ENCODE results near the gene FAIM2. TPM values are rescaled to one million over a fixed set of nuclear protein-coding genes. Genes with fewer than 3 reads are reported as not detected.
A peak's percentile ranks its signal among the peaks of the same experiment; 100 is the strongest.

Gene FAIM2
- total and polyA plus RNA-seq, 3 experiments from 2014 or later = 0.39 to 0.72 (median 0.44) TPM

DNA sequence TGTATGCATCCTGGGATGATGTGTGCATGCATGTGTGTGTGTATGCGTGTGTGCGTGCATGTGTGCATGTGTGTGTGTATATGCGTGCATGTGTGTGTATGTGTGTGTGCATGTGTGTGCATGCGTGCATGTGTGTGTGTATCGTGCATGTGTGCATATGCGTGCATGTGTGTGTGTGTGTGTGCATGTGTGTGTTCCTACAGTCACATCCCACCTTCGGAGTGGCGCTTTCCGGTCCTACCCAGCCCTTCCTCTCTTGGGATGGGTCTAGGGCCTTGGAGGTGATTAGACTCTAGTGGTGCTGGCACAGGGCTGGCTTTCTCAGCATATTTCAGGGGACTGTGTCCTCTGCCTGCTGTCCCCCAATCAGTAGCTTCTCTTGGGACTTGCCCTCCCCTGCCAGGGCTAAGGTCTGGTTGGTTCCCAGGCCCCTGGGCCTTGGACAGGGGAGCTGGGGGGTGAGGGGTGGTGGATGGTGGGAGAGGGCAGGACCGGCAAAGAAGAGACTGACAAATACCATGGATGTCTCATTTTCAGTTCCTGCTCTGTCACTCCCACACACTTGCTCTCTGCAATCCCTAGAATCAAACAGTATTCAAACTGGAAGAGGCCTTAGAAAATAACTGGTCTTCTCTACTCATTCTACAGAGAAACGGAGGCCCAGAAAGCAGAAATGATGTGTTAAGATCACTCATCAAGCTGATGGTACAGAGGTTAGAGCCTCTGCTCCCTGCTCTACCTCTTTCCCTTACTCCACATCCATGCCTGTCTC lies 21.9 kb upstream of the FAIM2 start:
- no peak for DNase-seq
- no peak overlapping the region for H3K27ac Mint-ChIP-seq
- H3K27me3 ChIP-seq (ENCODE audit: insufficient read depth, low read length, poor library complexity, severe bottlenecking) = no peaks in the 10 kb centered on the region
- H3K27ac ChIP-seq (ENCODE audit: low read depth, low read length) = no peak overlapping the region
- POLR2A ChIA-PET = no interaction called here
- no peaks in the 10 kb centered on the region for H3K9me3 ChIP-seq (ENCODE audit: low read length)
- H3K4me3 Mint-ChIP-seq = no peak overlapping the region
- H3K9me3 Mint-ChIP-seq = no peaks in the 10 kb centered on the region
- peaks cover 4 to 15% of the 10 kb centered on the region in 2 donors for H3K27me3 Mint-ChIP-seq
- no peaks in the 10 kb centered on the region for H3K4me1 Mint-ChIP-seq
- no peaks in the 10 kb centered on the region for H3K36me3 Mint-ChIP-seq
- no peak overlapping the region for H3K4me3 ChIP-seq (ENCODE audit: low read length)
- CTCF ChIA-PET = interaction anchor here (1.4 kb wide), 1 partner anchor 42 kb away, joined by 3 read pairs; no protein-coding TSS in a partner anchor
- H3K4me1 ChIP-seq (ENCODE audit: insufficient read depth, low read length) = no peaks in the 10 kb centered on the region
- H3K36me3 ChIP-seq (ENCODE audit: insufficient read depth, low read length) = no peaks in the 10 kb centered on the region

- Histone ChIP-seq H3K4me1 (ENCODE audit: insufficient read depth, low read length) (no peaks in the 10 kb centered on the region), H3K9me3 (ENCODE audit: low read length) (no peaks in the 10 kb centered on the region), H3K27me3 (ENCODE audit: insufficient read depth, low read length, poor library complexity, severe bottlenecking) (no peaks in the 10 kb centered on the region), H3K36me3 (ENCODE audit: insufficient read depth, low read length) (no peaks in the 10 kb centered on the region), H3K4me3 (ENCODE audit: low read length) (no peak overlapping the region), H3K27ac (ENCODE audit: low read depth, low read length) (no peak overlapping the region)
- H3K27me3 Mint-ChIP-seq = peaks cover 2 to 14% of the 10 kb centered on the region in 2 donors
- H3K9me3 Mint-ChIP-seq = no peaks in the 10 kb centered on the region
- H3K4me3 Mint-ChIP-seq = no peak overlapping the region
- CTCF ChIA-PET = interaction anchor here (0.8 kb wide), 1 partner anchor 21 kb away, joined by 3 read pairs; no protein-coding TSS in a partner anchor
- POLR2A ChIA-PET = no interaction called here
- H3K27ac Mint-ChIP-seq = no peak overlapping the region
- H3K4me1 Mint-ChIP-seq = no peaks in the 10 kb centered on the region
- DNase-seq = no peak
- H3K36me3 Mint-ChIP-seq = no peaks in the 10 kb centered on the region
Measured at GRCh38 chr12:49924628-49925246, 21.0 kb upstream of the FAIM2 start.

DNA sequence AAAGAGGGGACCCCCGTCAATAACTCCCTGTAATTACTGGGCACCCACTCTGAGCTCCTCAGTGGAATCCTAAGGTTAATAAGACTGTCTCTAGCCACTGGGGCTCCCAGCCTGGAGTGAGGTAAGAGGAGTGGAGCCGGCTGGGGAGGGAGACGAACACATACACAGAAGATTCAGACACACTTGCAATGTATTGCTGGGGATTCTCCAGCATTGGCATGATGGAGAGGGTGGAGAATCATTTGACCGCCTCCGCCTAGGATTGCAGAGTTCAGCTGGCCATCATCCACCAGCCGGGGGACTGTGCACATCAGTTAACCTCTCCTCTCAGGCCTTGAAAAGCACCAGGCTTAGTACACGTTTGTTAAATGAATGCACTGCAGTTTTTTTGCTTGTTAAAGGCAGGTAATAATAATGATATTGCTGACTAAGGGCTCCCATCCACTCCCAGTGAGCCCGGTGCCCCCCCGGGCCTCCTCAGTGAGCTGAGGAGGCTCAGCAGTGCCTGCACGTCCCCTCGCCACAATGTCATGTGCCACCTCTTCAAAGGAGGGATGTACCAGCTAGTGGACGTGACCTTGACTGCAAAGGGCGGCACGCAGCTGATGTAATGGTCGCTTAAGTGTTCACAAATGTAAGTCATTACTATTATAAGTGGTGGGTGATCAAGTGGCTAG lies 20.3 kb upstream of the FAIM2 start:
- no peaks in the 10 kb centered on the region for H3K36me3 Mint-ChIP-seq
- no peak for DNase-seq
- ChIA-PET CTCF (interaction anchor here (0.8 kb wide), 1 partner anchor 22 kb away, joined by 3 read pairs; no protein-coding TSS in a partner anchor), POLR2A (no interaction called here)
- Histone ChIP-seq H3K27ac (ENCODE audit: low read depth, low read length) (no peak overlapping the region), H3K36me3 (ENCODE audit: insufficient read depth, low read length) (no peaks in the 10 kb centered on the region), H3K27me3 (ENCODE audit: insufficient read depth, low read length, poor library complexity, severe bottlenecking) (no peaks in the 10 kb centered on the region), H3K4me3 (ENCODE audit: low read length) (no peak overlapping the region), H3K4me1 (ENCODE audit: insufficient read depth, low read length) (no peaks in the 10 kb centered on the region), H3K9me3 (ENCODE audit: low read length) (no peaks in the 10 kb centered on the region)
- no peak overlapping the region for H3K4me3 Mint-ChIP-seq
- no peaks in the 10 kb centered on the region for H3K4me1 Mint-ChIP-seq
- peaks cover 2 to 9% of the 10 kb centered on the region in 2 donors for H3K27me3 Mint-ChIP-seq
- H3K9me3 Mint-ChIP-seq = no peaks in the 10 kb centered on the region
- peak overlapping the region in 2 of 8 donors; percentile 9 to 29 for H3K27ac Mint-ChIP-seq

DNA sequence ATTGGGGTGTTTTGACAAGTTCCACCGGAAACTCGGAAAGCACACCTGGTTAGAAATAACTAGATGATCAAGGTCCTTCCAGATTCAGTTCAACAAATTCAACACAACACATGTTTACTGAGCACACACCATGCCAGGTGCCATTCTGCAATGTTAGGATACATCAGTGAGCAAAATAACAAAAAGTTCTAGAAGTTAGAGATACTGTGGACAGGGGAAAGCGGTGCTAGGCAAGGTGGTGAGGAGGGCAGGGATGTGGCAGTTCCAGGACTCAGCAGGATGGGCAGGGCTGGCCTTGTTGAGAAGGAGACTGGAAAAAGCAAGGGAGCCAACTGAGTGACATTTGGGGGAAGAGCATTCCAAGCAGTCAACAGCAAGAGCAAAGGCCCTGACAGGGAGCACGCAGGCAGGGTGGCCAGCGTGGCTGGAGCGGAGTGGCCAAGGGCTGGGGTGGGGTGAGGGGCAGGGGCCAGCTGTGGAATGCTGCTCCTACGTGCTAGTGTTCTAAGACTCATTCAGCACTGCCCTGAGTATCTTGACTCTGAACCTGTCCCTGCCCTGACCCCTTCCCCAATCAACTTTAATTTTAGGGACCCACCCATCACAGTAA lies 19.4 kb upstream of the FAIM2 start:
- no peaks in the 10 kb centered on the region for H3K4me1 Mint-ChIP-seq
- Histone ChIP-seq H3K4me1 (ENCODE audit: insufficient read depth, low read length) (no peaks in the 10 kb centered on the region), H3K4me3 (ENCODE audit: low read length) (no peak overlapping the region), H3K36me3 (ENCODE audit: insufficient read depth, low read length) (no peaks in the 10 kb centered on the region), H3K27me3 (ENCODE audit: insufficient read depth, low read length, poor library complexity, severe bottlenecking) (no peaks in the 10 kb centered on the region), H3K27ac (ENCODE audit: low read depth, low read length) (no peak overlapping the region), H3K9me3 (ENCODE audit: low read length) (no peaks in the 10 kb centered on the region)
- H3K27ac Mint-ChIP-seq = no peak overlapping the region
- DNase-seq = no peak
- H3K36me3 Mint-ChIP-seq = no peaks in the 10 kb centered on the region
- no peak overlapping the region for H3K4me3 Mint-ChIP-seq
- peaks cover 2 to 5% of the 10 kb centered on the region in 2 donors for H3K27me3 Mint-ChIP-seq
- H3K9me3 Mint-ChIP-seq = no peaks in the 10 kb centered on the region
- POLR2A ChIA-PET = no interaction called here
- CTCF ChIA-PET = interaction anchor here (0.7 kb wide), 1 partner anchor 22 kb away, joined by 3 read pairs; no protein-coding TSS in a partner anchor

DNA sequence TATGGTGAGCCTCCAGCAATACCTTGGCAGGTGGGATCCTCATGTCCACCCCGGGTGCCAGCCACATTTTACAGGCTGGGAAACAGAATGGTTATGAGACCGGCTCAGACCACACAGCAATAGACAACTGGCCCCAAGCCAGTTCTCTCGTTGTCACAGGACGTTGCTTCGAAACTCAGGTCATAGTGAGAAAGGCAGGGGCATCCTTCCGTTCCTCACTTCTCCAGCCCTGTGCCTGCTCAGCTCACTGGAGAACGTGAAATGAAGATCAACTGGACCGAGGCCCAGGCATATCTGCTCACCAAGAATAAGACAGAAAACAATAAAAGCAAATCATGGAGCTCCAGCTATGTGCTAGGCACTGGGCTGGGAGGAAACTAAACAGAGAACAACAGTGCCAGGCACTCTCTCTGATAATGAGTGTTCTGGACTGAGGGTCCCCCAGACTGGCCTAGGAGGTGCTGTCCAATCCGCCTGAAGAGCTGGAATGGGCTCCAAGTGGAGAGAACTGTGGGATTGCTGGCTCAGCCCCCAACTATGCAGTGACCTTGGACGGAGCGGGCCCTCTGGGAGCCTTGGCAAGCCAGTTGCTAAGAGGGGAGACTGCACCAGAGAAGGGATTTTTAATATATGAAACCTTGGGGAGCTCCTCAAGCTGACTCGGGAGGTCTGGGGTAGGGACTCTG lies 18.8 kb upstream of the FAIM2 start:
- Histone ChIP-seq H3K36me3 (ENCODE audit: insufficient read depth, low read length) (no peaks in the 10 kb centered on the region), H3K4me3 (ENCODE audit: low read length) (no peak overlapping the region), H3K4me1 (ENCODE audit: insufficient read depth, low read length) (no peaks in the 10 kb centered on the region), H3K27me3 (ENCODE audit: insufficient read depth, low read length, poor library complexity, severe bottlenecking) (no peaks in the 10 kb centered on the region), H3K9me3 (ENCODE audit: low read length) (no peaks in the 10 kb centered on the region), H3K27ac (ENCODE audit: low read depth, low read length) (no peak overlapping the region)
- Mint-ChIP-seq H3K4me1 (no peaks in the 10 kb centered on the region), H3K9me3 (no peaks in the 10 kb centered on the region), H3K4me3 (no peak overlapping the region), H3K27me3 (peaks cover 2 to 5% of the 10 kb centered on the region in 2 donors), H3K36me3 (no peaks in the 10 kb centered on the region), H3K27ac (peak overlapping the region in 1 of 8 donors; percentile 61)
- ChIA-PET POLR2A (no interaction called here), CTCF (interaction anchor here (0.7 kb wide), 1 partner anchor 23 kb away, joined by 3 read pairs; no protein-coding TSS in a partner anchor)
- no peak for DNase-seq

- Mint-ChIP-seq H3K4me3 (no peak overlapping the region), H3K27ac (no peak overlapping the region), H3K4me1 (no peaks in the 10 kb centered on the region), H3K27me3 (peaks cover 2 to 9% of the 10 kb centered on the region in 2 donors), H3K9me3 (no peaks in the 10 kb centered on the region), H3K36me3 (no peaks in the 10 kb centered on the region)
- no peaks in the 10 kb centered on the region for H3K27me3 ChIP-seq (ENCODE audit: insufficient read depth, low read length, poor library complexity, severe bottlenecking)
- ChIA-PET POLR2A (no interaction called here), CTCF (no interaction called here)
- no peaks in the 10 kb centered on the region for H3K9me3 ChIP-seq (ENCODE audit: low read length)
- H3K4me3 ChIP-seq (ENCODE audit: low read length) = no peak overlapping the region
- no peaks in the 10 kb centered on the region for H3K4me1 ChIP-seq (ENCODE audit: insufficient read depth, low read length)
- no peaks in the 10 kb centered on the region for H3K36me3 ChIP-seq (ENCODE audit: insufficient read depth, low read length)
- no peak for DNase-seq
- H3K27ac ChIP-seq (ENCODE audit: low read depth, low read length) = no peak overlapping the region
Measured at GRCh38 chr12:49921936-49922335, 18.2 kb upstream of the FAIM2 start.

GRCh38 chr12:49921299-49921698 lies 17.6 kb upstream of the FAIM2 start:
- H3K4me3 ChIP-seq (ENCODE audit: low read length) = no peak overlapping the region
- Mint-ChIP-seq H3K4me1 (no peaks in the 10 kb centered on the region), H3K36me3 (no peaks in the 10 kb centered on the region), H3K27me3 (peaks cover 2 to 10% of the 10 kb centered on the region in 2 donors), H3K27ac (no peak overlapping the region), H3K4me3 (no peak overlapping the region), H3K9me3 (no peaks in the 10 kb centered on the region)
- POLR2A ChIA-PET = no interaction called here
- H3K27me3 ChIP-seq (ENCODE audit: insufficient read depth, low read length, poor library complexity, severe bottlenecking) = no peaks in the 10 kb centered on the region
- H3K9me3 ChIP-seq (ENCODE audit: low read length) = no peaks in the 10 kb centered on the region
- CTCF ChIA-PET = no interaction called here
- no peaks in the 10 kb centered on the region for H3K4me1 ChIP-seq (ENCODE audit: insufficient read depth, low read length)
- DNase-seq = no peak
- H3K27ac ChIP-seq (ENCODE audit: low read depth, low read length) = no peak overlapping the region
- no peaks in the 10 kb centered on the region for H3K36me3 ChIP-seq (ENCODE audit: insufficient read depth, low read length)
